ENCODE measurements around the gene OR51S1.

Gene OR51S1

GRCh38 chr11:4851033-4851432 is 2.0 kb upstream of the OR51S1 start:
- H3K4me3 ChIP-seq (ENCODE audit: low read depth, low read length), result no peak overlapping the region
- no peak for DNase-seq (ENCODE audit: low read depth)
- no peak for TF ChIP-seq CTCF (IDR thresholded peaks at IDR 0.05; ENCODE audit: control insufficient read depth, extremely low read depth, insufficient read depth)

- TF ChIP-seq CTCF (IDR thresholded peaks at IDR 0.05; ENCODE audit: control insufficient read depth, extremely low read depth, insufficient read depth), result no peak
Measured at GRCh38 chr11:4839851-4840549, 9.0 kb downstream of the OR51S1 start.

GRCh38 chr11:4830909-4831308 is 18.1 kb downstream of the OR51S1 start:
- no peak for TF ChIP-seq CTCF (IDR thresholded peaks at IDR 0.05; ENCODE audit: control insufficient read depth, extremely low read depth, insufficient read depth)
- DNase-seq (ENCODE audit: low read depth), result no peak
- H3K4me3 ChIP-seq (ENCODE audit: low read depth, low read length), result no peak overlapping the region

More at GRCh38 chr11:4839851-4840549, 9.0 kb downstream of the OR51S1 start:
- DNase-seq (ENCODE audit: low read depth), result peak; percentile 46
- no peak overlapping the region for H3K4me3 ChIP-seq (ENCODE audit: low read depth, low read length)

GRCh38 chr11:4830346-4830745 is 18.7 kb downstream of the OR51S1 start:
- H3K4me3 ChIP-seq (ENCODE audit: low read depth, low read length), result no peak overlapping the region
- no peak for TF ChIP-seq CTCF (IDR thresholded peaks at IDR 0.05; ENCODE audit: control insufficient read depth, extremely low read depth, insufficient read depth)
- no peak for DNase-seq (ENCODE audit: low read depth)

- peak; percentile 97 for DNase-seq (ENCODE audit: low read depth)
- no peak overlapping the region for H3K4me3 ChIP-seq (ENCODE audit: low read depth, low read length)
- peak; percentile 81 for TF ChIP-seq CTCF (IDR thresholded peaks at IDR 0.05; ENCODE audit: control insufficient read depth, extremely low read depth, insufficient read depth)
Measured at GRCh38 chr11:4826425-4826824, 22.6 kb downstream of the OR51S1 start.

- TF ChIP-seq CTCF (IDR thresholded peaks at IDR 0.05; ENCODE audit: control insufficient read depth, extremely low read depth, insufficient read depth), result no peak
Measured at GRCh38 chr11:4825132-4825531, 23.9 kb downstream of the OR51S1 start.

GRCh38 chr11:4821021-4821420 is 28.0 kb downstream of the OR51S1 start, which contains the start of gene OR51F2:
Gene OR51F2, plus strand, starts transcription at chr11:4821321. Its CDS starts 101 bp downstream, at chr11:4821422.
- no peak for TF ChIP-seq CTCF (IDR thresholded peaks at IDR 0.05; ENCODE audit: control insufficient read depth, extremely low read depth, insufficient read depth)
- no peak within 1 kb of the TSS for H3K4me3 ChIP-seq (ENCODE audit: low read depth, low read length)
- DNase-seq (ENCODE audit: low read depth), result no peak

More at GRCh38 chr11:4825132-4825531, 23.9 kb downstream of the OR51S1 start:
- no peak overlapping the region for H3K4me3 ChIP-seq (ENCODE audit: low read depth, low read length)
- no peak for DNase-seq (ENCODE audit: low read depth)
